SK-MEL-5 (cell line): Measurements from ENCODE around the gene ZDHHC22. TPM values are rescaled to one million over a fixed set of nuclear protein-coding genes. Genes with fewer than 3 reads are reported as not detected.

Source experiments
- total RNA-seq: library from RNA; depleted of rRNA; stranded (reverse); fragments of >200 nt; shearing (Covaris generic); gene quantifications from 2 replicates; pipeline ENCODE4 v1.2.3, GENCODE V29; 2014; rRNA removed

ZDHHC22 gene
- total RNA-seq, 1 experiment from 2014 or later, result 0.13 TPM

Other genes with a start within 250 kb of the ZDHHC22 start
- gene IRF2BPL, start 113.1 kb downstream of the ZDHHC22 start, total RNA-seq, result 27.2 and 28.7 TPM in 2 replicates
- gene CIPC, start 43.5 kb downstream of the ZDHHC22 start, total RNA-seq, result 50.9 and 53.3 TPM in 2 replicates
- 0.48 and 0.66 TPM in 2 replicates for gene TMEM63C, start 40.0 kb upstream of the ZDHHC22 start, total RNA-seq
- not detected in 2 replicates for gene NGB, start 129.4 kb upstream of the ZDHHC22 start, total RNA-seq
- gene POMT2, start 179.1 kb upstream of the ZDHHC22 start, total RNA-seq, result 22.2 and 23.8 TPM in 2 replicates
- 51.3 and 67.4 TPM in 2 replicates for gene GSTZ1, start 179.2 kb upstream of the ZDHHC22 start, total RNA-seq
- 22.2 and 22.6 TPM in 2 replicates for gene TMED8, start 235.3 kb upstream of the ZDHHC22 start, total RNA-seq
- 1.4 and 2.0 TPM in 2 replicates for gene SAMD15, start 235.6 kb upstream of the ZDHHC22 start, total RNA-seq